NCI-H128 (cell line): ENCODE data around the gene ZFPM1.
"Not testable (repeated sequence)": the region's sequence is repeated elsewhere in the genome, so short reads cannot be mapped to it uniquely, and the experiment has no call there.

Experiments
- DNase-seq: peaks from one replicate; lab custom pipeline; 2025; ENCODE audit not compliant: unreplicated experiment; lab: John Stamatoyannopoulos, UW

The ZFPM1 gene

GRCh38 chr16:88478889-88479792 is 26.1 kb downstream of the ZFPM1 start:
- no peak for DNase-seq

- no peak for DNase-seq
Measured at GRCh38 chr16:88479793-88480760, 27.0 kb downstream of the ZFPM1 start.

- DNase-seq = no peak
Measured at GRCh38 chr16:88480829-88481228, 27.7 kb downstream of the ZFPM1 start.

- DNase-seq = no peak
Measured at GRCh38 chr16:88481851-88482250, 28.8 kb downstream of the ZFPM1 start.

- DNase-seq = no peak
Measured at GRCh38 chr16:88482630-88483391, 29.7 kb downstream of the ZFPM1 start.

- no peak for DNase-seq
Measured at GRCh38 chr16:88483392-88483641, 30.2 kb downstream of the ZFPM1 start.

GRCh38 chr16:88484505-88485365 is 31.7 kb downstream of the ZFPM1 start:
- DNase-seq = no peak

- DNase-seq = not testable (repeated sequence)
Measured at GRCh38 chr16:88485366-88485741, 32.3 kb downstream of the ZFPM1 start.

- DNase-seq = no peak
Measured at GRCh38 chr16:88486398-88487123, 33.5 kb downstream of the ZFPM1 start.

GRCh38 chr16:88487124-88487432 is 34.0 kb downstream of the ZFPM1 start:
- no peak for DNase-seq

GRCh38 chr16:88487920-88488851 is 35.1 kb downstream of the ZFPM1 start:
- DNase-seq = no peak

GRCh38 chr16:88489163-88489741 is 36.2 kb downstream of the ZFPM1 start:
- no peak for DNase-seq

GRCh38 chr16:88491001-88491559 is 38.0 kb downstream of the ZFPM1 start:
- DNase-seq = no peak

- DNase-seq = no peak
Measured at GRCh38 chr16:88491560-88492310, 38.7 kb downstream of the ZFPM1 start.

GRCh38 chr16:88493879-88494278 is 40.8 kb downstream of the ZFPM1 start:
- no peak for DNase-seq

GRCh38 chr16:88494335-88495154 is 41.5 kb downstream of the ZFPM1 start:
- no peak for DNase-seq
